HepG2 (cell line): ENCODE measurements around the gene VAV2. TPM values are rescaled to one million over a fixed set of nuclear protein-coding genes. Genes with fewer than 3 reads are reported as not detected.
A peak's percentile ranks its signal among the peaks of the same experiment; 100 is the strongest.

Source experiments
- BATF2 ChIP-seq: sonication (generic); formaldehyde crosslinking; IDR thresholded peaks from 2 replicates; pipeline ENCODE4 v1.8.0; 2022; ENCODE audit warnings: mild to moderate bottlenecking, missing genetic modification reagents, moderate library complexity
- BCL6 ChIP-seq: IDR thresholded peaks from 2 replicates; pipeline ENCODE4 v1.6.1; 2016; ENCODE audit warnings: missing genetic modification reagents, missing compliant biosample characterization
- CTCF ChIP-seq: sonication (generic); formaldehyde crosslinking; IDR thresholded peaks from 2 replicates; pipeline ENCODE4 v1.5.0; 2020; ENCODE audit warnings: mild to moderate bottlenecking, missing genetic modification reagents, moderate library complexity
- ELF1 ChIP-seq: sonication (generic); formaldehyde crosslinking; IDR thresholded peaks from 2 replicates; pipeline ENCODE4 v1.4.0; 2020; ENCODE audit warnings: missing genetic modification reagents
- KLF11 ChIP-seq: IDR thresholded peaks from 2 replicates; pipeline ENCODE4 v1.6.1; 2016; ENCODE audit warnings: missing compliant biosample characterization
- KMT2A ChIP-seq: sonication (generic); formaldehyde crosslinking; IDR thresholded peaks from 2 replicates; pipeline ENCODE4 v1.4.0; 2020; ENCODE audit warnings: missing genetic modification reagents
- MXD1 ChIP-seq: sonication (generic); formaldehyde crosslinking; IDR thresholded peaks from 2 replicates; pipeline ENCODE4 v1.4.0; 2020; ENCODE audit warnings: mild to moderate bottlenecking, missing genetic modification reagents
- NFAT5 ChIP-seq: sonication (generic); formaldehyde crosslinking; IDR thresholded peaks from 2 replicates; pipeline ENCODE4 v1.4.0; 2020; ENCODE audit warnings: missing genetic modification reagents
- NFRKB ChIP-seq: fragments of 450-650 bp; IDR thresholded peaks from 2 replicates; pipeline ENCODE4 v1.6.1; 2017
- SNAI1 ChIP-seq: sonication (generic); formaldehyde crosslinking; IDR thresholded peaks from 2 replicates; pipeline ENCODE4 v1.5.0; 2020; ENCODE audit warnings: mild to moderate bottlenecking, missing genetic modification reagents, borderline replicate concordance
- SP2 ChIP-seq: sonication (generic); formaldehyde crosslinking; IDR thresholded peaks from 2 replicates; pipeline ENCODE4 v1.5.1; 2020; ENCODE audit warnings: mild to moderate bottlenecking, missing genetic modification reagents
- TFAP4 ChIP-seq: sonication (generic); IDR thresholded peaks from 2 replicates; pipeline ENCODE4 v1.6.1; 2016; ENCODE audit warnings: low read depth, borderline replicate concordance
- ZC3H4 ChIP-seq: sonication (generic); formaldehyde crosslinking; IDR thresholded peaks from 2 replicates; pipeline ENCODE4 v1.4.0; 2020; ENCODE audit warnings: missing genetic modification reagents, borderline replicate concordance
- ZNF138 ChIP-seq: sonication (generic); formaldehyde crosslinking; IDR thresholded peaks from 2 replicates; pipeline ENCODE4 v1.5.0; 2020; ENCODE audit warnings: mild to moderate bottlenecking, low read depth, missing genetic modification reagents
- ZNF557 ChIP-seq: sonication (generic); formaldehyde crosslinking; IDR thresholded peaks from 2 replicates; pipeline ENCODE4 v1.4.0; 2020; ENCODE audit warnings: missing genetic modification reagents
- ZNF740 ChIP-seq: sonication (generic); formaldehyde crosslinking; IDR thresholded peaks from 2 replicates; pipeline ENCODE4 v1.4.0; 2020; ENCODE audit warnings: missing genetic modification reagents
- ZNF746 ChIP-seq: sonication (generic); formaldehyde crosslinking; IDR thresholded peaks from 2 replicates; pipeline ENCODE4 v1.8.0; 2022; ENCODE audit warnings: mild to moderate bottlenecking, missing genetic modification reagents
- polyA plus RNA-seq, 8 experiments: library from polyadenylated mRNA; depleted of rRNA in 3 of 8; stranded (reverse) in 7 of 8; unstranded in 1 of 8; fragments of >200 nt; fragmentation: Illumina TruSeq in 4 of 8; extraction: Trizol in 4 of 8; gene quantifications; 2 replicates each; pipeline versions ENCODE4 v1.2.1 to v1.2.3, GENCODE V29; 2011 to 2016; ENCODE audit warnings: low read depth in 4 of 8, missing spikeins in 1 of 8, mixed read lengths in 1 of 8; ENCODE audit not compliant: insufficient read depth in 1 of 8
- total RNA-seq, 5 experiments: library from RNA; depleted of rRNA; stranded (reverse); fragments of >200 nt; fragmentation: Illumina TruSeq; extraction: Trizol; gene quantifications; 2 replicates each; pipeline ENCODE4 v1.2.3, GENCODE V29; 2016; ENCODE audit warnings: low read depth in 1 of 5
- TF ChIP-seq, protein P1 (sequence below): sonication (generic); formaldehyde crosslinking; IDR thresholded peaks from 2 replicates; pipeline ENCODE4 v1.5.0; 2020; ENCODE audit warnings: missing genetic modification reagents, mild to moderate bottlenecking, borderline replicate concordance

VAV2 gene
- total and polyA plus RNA-seq, 2 of the 13 experiments (the other 11 are each of a cell fraction or from before 2014, with no cell fraction given) = 22.5 to 22.9 TPM

GRCh38 chr9:133715866-133716563 is 276.1 kb downstream of the VAV2 start (continued):
- 0 out of 2 replicates have a peak, but pooled peaks have one; percentile 54 for TF ChIP-seq KLF11
- TF ChIP-seq NFRKB = no peak
- 0 out of 2 replicates have a peak, but pooled peaks have one; percentile 27 for TF ChIP-seq SP2
- TF ChIP-seq ZNF557 = 0 out of 2 replicates have a peak, but pooled peaks have one; percentile 14
- TF ChIP-seq BCL6 (CRISPR knock-in tag) = peak; percentile 66
- TF ChIP-seq ZNF746 = no peak; the same call in 1 of the 2 replicates
- 0 out of 2 replicates have a peak, but pooled peaks have one; percentile 19 for TF ChIP-seq NFAT5 (CRISPR knock-in tag)
- TF ChIP-seq MXD1 (CRISPR knock-in tag) = 0 out of 2 replicates have a peak, but pooled peaks have one; percentile 43
- no peak for TF ChIP-seq ZC3H4 (CRISPR knock-in tag)
- no peak for TF ChIP-seq SNAI1
- peak; percentile 33; the same call in 1 of the 2 replicates for TF ChIP-seq TFAP4
- TF ChIP-seq, protein P1, sequence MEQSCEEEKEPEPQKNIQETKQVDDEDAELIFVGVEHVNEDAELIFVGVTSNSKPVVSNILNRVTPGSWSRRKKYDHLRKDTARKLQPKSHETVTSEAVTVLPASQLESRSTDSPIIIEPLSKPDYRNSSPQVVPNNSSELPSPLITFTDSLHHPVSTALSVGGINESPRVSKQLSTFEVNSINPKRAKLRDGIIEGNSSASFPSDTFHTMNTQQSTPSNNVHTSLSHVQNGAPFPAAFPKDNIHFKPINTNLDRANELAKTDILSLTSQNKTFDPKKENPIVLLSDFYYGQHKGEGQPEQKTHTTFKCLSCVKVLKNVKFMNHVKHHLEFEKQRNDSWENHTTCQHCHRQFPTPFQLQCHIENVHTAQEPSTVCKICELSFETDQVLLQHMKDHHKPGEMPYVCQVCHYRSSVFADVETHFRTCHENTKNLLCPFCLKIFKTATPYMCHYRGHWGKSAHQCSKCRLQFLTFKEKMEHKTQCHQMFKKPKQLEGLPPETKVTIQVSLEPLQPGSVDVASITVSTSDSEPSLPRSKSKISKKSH (CRISPR knock-in tag) = no peak
- TF ChIP-seq ZNF740 (CRISPR knock-in tag) = no peak
- no peak for TF ChIP-seq KMT2A (CRISPR knock-in tag)
- peak; percentile 84 for TF ChIP-seq CTCF (CRISPR knock-in tag)
- 0 out of 2 replicates have a peak, but pooled peaks have one; percentile 58 for TF ChIP-seq ZNF138 (CRISPR knock-in tag)
- no peak for TF ChIP-seq BATF2 (CRISPR knock-in tag)
- peak; percentile 55 for TF ChIP-seq ELF1 (CRISPR knock-in tag)
